Stimulated activated CD8-positive, alpha-beta memory T cell treated with anti-CD3 and anti-CD28 coated beads, Interleukin-15, amount 100 ng/mL, for 1 hour (primary cell): ENCODE results near the gene OR5H15.
"Not testable (repeated sequence)": the region's sequence is repeated elsewhere in the genome, so short reads cannot be mapped to it uniquely, and the experiment has no call there.

Experiments
- DNase-seq: peaks from one replicate; pipeline ENCODE4 v3.0.0-alpha.2; 2020; ENCODE audit warnings: low read depth

OR5H15 gene

DNA sequence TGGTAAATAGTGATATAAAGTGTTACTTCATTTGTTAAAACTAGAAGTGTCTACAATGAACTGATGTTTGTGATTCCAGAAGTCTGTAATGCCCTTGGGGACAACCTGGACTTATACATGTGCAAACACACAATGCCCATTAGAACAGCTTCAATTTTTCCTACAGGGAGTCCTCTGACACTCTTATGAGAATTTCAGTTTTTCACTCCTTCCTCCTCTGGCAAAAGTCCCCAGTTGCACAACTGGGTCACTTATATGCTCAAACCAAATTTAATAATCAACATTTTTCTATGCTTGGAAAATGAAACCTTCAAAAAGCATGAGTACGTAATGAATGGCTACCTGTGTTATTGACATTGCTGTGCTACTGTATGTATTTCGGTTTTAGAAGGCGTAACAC, at the start of gene OR5H15:
Gene OR5H15 (plus strand): TSS at position 301 of the 400 bp plus-strand sequence. CDS start 2,004 bp downstream, outside the sequence.
- DNase-seq = no peak

DNA sequence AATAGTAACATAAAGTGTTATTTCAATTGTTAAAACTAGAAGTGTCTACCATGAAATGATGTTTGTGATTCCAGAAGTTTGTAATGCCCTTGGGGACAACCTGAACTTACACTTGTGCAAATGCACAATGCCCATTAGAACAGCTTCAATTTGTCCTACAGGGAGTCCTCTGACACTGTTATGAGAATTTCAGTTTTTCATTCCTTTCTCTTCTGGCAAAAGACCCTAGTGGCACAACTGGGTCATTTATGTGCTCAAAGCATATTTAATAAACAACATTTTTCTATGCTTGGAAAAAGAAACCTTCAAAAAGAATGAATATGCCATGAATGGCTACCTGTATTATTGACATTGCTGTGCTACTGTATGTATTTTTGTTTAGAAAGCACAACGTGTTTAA, 36.1 kb upstream of the OR5H15 start, which contains the start of gene OR5H1:
Gene OR5H1 (plus strand): TSS at position 301 of the 400 bp plus-strand sequence. CDS start 1,977 bp downstream, outside the sequence.
- DNase-seq = no peak

DNA sequence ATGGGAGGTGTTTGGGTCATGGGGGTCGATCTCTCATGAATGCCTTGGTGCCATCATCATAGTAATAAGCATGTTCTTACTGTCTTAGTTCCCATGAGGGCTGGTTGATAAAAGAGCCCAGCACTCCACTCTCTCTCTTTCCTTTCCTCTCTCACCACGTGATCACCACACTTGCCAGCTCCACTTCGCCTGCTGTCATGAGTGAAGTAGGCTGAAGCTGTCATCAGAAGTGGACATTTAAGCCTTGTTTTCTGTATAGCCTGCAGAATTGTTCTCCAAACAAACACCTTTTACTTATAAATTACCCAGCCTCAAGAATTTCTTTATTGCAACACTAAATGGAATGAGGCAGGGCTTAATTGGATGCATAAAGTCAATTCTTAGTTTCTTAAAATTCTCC, 29.9 kb upstream of the OR5H15 start:
- DNase-seq = no peak

DNA sequence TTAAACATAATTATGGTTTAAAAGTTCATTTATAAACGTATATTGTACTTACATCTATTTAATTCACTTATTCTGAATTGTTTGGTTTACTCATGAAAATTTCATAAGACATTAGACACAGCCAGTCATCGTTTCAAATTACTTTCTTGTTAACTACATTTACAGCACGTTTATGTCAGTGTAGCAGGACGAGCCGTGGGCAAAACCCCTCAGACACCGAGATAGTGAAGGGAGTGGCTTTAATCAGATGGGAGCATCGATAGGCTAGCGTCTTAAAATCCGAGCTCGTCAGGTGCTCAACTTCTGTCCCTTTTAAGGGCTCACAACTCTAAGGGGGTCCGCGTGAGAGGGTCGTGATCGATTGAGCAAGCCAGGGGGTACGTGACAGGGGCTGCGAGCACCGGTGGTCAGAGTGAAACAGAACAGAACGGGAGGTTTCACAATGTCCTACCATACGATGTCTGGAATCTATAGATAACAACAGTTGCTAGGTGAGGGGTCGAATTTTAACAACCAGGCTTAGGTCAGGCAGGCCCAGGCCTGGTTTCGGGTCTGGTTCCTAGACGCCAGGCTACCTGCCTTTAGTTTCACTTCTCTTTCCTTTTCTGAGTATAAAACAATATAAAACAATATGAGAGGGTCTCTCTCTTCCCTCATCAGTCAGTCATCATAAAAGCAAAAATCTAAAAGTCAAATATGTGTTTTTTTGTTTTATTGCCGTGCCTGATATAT, 28.5 kb upstream of the OR5H15 start:
- not testable (repeated sequence) for DNase-seq

DNA sequence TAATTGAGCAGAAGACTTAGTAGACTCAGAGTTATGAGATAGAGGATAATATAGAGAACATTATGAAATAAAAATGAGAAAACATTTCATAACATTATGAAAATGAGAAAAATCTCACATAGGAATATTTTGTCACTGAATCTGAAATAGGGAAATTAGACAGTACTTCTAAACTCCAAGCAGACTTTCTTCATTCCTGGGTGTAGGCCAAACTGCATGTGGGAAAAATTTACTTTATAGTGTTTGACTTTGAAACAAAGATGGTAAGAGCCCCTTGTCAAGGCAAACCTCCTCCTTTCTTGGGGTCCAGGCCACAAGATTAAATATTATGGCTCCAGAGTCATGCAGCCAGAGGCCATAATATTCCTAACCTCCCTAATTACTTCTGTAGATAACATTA, 26.0 kb upstream of the OR5H15 start:
- no peak for DNase-seq

DNA sequence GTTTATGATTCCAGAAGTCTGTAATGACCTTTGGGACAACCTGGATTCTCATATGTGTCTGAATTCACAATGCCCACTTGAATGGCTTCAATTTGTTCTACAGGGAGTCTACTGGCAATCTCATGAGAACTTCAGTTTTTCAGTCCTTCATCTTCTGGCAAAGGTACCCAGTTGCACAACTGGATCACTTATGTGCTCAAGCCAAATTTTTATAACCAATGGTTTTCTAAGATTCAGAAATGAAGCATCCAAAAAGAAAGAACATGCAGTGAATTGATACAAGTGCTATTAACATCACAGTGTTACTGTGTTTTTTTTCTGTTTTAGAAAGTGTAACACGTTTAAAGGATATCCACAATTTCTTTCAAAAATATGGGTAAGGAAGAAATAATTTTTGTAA, 19.3 kb upstream of the OR5H15 start, which contains the start of gene OR5H14:
Gene OR5H14 (plus strand): TSS at position 301 of the 400 bp plus-strand sequence. CDS start 1,907 bp downstream, outside the sequence.
- no peak for DNase-seq

DNA sequence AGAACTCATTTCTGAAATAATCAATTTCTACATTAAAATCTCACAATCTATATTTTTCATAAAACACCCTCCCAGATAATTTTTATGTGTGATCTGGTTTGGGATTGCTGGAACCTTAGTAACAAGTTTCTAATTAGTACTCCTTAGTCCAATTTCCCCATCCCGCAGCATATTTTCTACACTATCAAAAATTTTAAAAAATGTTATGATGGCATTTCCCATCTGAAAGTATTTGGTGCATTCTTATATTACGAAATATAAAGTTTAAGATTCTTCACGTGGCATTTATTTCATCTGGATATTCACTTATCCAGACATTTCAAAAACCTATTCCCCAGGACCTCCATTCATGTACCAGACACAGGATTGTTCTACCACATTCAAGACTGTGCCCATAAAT, 17.7 kb upstream of the OR5H15 start:
- no peak for DNase-seq

DNA sequence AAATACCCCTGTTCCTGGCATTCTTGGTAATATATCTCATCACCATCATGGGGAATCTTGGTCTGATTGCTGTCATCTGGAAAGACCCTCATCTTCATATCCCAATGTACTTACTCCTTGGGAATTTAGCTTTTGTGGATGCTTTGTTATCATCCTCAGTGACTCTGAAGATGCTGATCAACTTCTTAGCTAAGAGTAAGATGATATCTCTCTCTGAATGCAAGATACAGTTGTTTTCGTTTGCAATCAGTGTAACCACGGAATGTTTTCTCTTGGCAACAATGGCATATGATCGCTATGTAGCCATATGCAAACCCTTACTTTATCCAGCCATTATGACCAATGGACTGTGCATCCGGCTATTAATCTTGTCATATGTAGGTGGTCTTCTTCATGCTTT, 17.0 kb upstream of the OR5H15 start:
- DNase-seq = not testable (repeated sequence)

DNA sequence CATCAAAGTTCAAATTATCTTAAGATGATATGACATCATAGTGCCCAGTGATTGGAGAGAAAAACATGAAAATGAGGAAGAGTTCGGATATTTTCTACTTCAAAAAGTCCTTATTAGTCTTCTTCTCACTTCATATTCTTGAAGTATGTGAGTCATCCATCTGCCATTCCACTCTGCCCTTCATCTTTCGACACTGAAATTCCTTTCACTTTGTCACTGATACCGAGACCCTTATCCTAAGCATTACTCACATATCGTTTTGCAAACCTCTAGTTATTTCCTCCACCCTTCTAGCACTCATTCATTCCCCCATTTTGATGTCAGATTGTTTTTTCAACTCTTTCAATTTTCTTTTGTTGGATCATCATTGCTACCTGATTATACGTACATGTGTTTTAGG, 15.3 kb upstream of the OR5H15 start:
- no peak for DNase-seq

DNA sequence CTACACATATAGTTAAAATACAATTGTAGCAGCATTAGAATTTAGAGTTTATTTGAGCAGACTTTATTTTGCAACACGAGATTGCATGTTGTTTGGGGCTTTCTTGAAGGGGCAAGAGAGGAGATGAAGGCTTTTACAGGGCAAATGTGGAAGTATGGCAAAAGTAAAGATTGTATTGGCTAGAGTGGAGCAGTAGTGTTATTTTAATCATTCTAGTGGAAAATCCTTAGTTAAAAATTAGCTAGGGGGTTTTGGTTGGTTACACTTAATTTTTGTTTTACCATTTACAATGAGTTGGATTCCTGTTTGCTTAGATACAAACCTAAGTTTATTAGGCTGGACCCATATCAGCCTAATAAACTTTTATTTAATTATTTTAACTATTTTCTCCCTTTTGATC, 4.6 kb downstream of the OR5H15 start:
- no peak for DNase-seq

DNA sequence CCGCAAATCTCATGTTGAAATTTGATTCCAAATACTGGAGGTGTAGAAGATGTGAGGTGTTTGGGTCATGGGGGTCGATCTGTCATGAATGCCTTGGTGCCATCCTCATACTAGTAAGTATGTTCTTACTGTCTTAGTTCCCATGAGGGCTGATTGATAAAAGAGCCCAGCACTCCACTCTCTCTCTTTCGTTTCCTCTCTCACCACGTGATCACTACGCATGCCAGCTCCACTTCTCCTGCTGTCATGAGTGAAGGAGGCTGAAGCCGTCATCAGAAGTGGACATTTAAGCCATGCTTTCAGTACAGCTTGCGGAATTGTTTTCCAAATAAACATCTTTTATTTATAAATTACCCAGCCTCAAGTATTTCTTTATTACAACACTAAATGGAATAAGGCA, 6.1 kb downstream of the OR5H15 start:
- DNase-seq = no peak

DNA sequence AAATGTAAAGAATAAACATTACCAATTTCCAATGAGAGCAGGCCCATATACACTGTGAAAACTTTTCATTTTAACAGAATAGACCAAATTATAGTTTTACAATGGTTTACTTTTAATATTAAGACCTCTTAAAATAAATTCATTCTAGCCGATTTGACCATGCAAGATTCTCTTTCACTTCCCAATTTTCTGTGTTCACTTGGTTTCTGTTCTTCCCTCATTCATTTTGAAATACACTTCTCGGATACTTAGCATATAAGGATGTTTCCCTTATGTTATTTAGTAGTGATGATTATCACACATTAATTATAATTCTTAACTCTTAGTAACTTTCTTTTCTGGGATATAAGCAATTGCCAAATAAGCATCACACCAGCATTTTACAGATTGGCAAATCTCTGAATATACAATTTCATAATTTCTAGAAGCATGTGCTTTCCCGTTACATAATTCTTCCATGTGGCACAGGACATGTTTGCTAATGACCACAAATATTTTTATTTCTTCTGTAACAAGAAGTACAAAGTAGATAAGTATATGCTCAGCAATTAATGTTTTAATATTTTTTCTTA, 13.9 kb downstream of the OR5H15 start:
- no peak for DNase-seq

DNA sequence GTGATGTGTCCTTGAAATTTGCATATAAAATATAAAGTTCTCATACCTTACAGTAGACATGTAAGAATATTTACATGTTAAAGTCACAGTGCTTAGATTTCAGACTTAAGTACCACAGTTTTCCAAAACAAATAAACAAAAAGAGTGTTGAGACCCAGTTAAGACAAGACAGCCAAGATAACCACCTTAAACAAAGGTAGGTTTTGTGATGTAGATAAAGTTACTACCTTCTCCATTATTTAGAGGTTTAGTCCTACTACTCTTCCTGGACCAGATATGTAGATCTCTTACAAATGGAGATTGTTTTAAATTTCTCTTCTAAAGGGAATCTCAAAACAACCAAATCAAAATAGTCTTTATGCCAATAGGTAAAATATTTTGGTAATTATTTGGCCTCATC, 15.7 kb downstream of the OR5H15 start:
- no peak for DNase-seq

DNA sequence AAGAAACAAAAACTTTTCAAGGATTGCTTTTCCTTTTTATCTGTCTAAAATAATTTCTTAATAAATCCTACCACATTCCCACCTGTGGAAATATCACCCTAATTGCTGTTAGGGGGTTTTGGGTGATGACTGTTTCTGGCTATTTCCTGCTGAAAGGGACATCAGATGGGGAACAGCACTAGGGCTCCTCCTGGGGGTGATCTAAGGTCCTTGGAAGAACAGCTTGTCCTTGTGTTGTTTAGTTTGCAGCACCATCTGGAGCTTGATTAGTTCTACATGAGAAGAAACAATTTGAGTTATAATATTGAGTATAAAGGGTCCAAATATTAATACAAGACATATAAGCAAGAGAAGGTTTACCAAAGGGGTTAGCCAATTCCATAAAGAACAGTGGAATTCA, 18.7 kb downstream of the OR5H15 start:
- no peak for DNase-seq

DNA sequence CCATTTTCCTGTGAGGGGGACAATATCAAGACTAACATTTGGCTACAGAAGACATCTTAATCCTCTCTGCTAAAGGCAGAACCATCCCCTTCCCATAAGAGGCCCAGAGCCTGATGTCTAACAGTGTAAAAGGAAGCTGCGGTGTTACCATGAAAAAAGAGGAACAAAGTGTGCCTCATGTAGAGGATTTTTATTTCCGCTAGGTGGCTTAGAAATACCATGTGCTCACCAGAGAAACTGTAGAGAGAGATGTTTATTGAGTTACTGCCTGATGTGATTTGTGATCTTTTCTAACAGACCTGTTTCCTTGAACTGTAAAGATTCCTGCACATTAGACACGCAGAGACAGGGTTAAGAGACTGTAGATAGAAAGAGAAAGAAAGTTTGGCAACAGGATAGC, 22.0 kb downstream of the OR5H15 start:
- no peak for DNase-seq

DNA sequence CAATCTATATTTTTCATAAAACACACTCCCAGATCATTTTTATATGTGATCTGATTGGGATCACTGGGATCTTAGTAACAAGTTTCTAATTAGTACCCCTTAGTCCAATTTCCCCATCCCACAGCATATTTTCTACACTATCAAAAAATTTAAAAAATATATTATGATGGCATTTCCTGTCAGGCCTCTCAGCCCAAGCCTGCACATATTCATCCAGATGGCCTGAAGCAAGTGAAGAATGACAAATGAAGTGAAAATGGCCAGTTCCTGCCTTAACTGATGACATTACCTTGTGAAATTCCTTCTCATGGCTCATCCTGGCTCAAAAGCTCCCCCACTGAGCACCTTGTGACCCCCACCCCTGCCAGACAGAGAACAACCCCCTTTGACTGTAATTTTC, 24.4 kb downstream of the OR5H15 start:
- not testable (repeated sequence) for DNase-seq

DNA sequence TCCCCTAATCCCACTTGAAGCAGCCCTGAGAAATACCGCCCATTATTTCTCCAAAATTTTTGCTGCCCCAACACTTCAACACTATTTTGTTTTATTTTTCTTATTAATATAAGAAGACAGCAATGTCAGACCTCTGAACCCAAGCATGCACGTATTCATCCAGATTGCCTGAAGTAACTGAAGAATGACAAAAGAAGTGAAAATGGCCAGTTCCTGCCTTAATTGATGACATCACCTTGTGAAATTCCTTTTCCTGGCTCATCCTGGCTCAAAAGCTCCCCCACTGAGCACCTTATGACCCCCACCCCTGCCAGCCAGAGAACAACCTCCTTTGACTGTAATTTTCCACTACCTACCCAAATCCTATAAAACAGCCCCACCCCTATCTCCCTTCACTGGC, 29.8 kb downstream of the OR5H15 start:
- not testable (repeated sequence) for DNase-seq

DNA sequence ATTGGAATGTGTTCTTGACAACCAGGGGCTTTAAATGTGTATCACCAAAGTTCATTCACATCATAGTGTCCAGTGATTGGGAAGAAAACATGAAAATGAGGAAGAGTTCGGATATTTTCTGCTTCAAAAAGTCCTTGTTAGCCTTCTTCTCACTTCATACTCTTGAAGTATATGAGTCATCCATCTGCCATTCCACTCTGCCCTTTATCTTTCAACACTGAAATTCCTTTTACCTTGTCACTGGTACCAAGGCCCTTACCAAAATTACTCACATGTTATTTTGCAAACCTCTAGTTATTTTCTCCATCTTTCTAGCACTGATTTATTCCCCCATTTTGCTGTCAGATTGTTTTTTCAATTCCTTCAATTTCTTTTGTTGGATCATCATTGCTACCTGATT, 32.5 kb downstream of the OR5H15 start:
- DNase-seq = no peak

DNA sequence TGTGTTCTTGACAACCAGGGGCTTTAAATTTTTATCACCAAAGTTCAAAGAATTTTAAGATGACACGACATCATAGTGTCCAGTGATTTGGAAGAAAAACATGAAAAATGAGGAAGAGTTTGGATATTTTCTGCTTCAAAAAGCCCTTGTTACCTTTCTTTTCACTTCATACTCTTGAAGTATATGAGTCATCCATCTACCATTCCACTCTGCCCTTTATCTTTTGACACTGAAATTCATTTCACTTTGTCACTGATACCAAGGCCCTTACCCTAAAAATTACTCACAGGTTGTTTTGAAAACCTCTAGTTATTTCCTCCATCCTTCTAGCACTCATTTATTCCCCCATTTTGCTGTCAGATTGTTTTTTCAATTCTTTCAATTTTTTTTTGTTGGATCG, 42.7 kb downstream of the OR5H15 start:
- DNase-seq = no peak

DNA sequence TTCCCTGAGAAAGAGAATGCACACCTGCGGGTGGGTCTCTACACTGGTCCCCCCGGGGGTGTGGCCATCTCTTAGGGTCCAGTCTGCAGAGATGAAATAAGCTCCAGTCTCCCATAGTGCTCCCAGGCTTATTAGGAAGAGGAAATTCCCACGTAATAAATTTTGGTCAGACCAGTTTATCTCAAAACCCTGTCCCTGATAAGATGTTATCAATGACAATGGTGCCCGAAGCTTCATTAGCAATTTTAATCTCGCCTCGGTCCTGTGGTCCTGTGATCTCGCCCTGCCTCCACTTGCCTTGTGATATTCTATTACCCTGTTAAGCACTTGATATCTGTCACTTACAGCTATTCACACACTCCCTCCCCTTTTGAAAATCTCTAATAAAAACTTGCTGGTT, 46.8 kb downstream of the OR5H15 start:
- no peak for DNase-seq

DNA sequence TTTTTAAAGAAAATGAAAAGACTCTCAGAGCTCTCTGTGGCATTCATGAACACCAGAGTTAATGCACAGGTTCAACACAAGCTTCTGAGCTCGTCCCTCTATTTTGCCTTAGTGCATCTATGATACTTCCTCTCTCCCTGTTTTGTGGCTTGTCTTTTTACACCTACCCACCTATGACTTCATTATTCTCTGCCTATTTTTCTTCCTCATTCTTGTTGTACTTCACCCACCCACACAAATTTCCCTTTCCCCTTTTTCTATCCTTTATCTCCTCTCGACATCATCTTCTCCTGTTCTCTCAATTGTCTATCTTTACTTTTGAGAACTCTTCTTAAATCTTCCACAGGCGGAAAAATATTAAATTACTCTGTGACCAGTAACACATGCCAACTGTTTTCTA, 48.6 kb downstream of the OR5H15 start:
- no peak for DNase-seq
